Activated naive CD4-positive, alpha-beta T cell treated with Interleukin-2 at 50 U/mL for 16 hours (primary cell): ENCODE data around the gene NONO.
"Not testable (repeated sequence)": the region's sequence is repeated elsewhere in the genome, so short reads cannot be mapped to it uniquely, and the experiment has no call there.

Experiments
- DNase-seq: peaks from one replicate; pipeline ENCODE4 v3.0.0-alpha.2; 2020

Gene NONO

DNA sequence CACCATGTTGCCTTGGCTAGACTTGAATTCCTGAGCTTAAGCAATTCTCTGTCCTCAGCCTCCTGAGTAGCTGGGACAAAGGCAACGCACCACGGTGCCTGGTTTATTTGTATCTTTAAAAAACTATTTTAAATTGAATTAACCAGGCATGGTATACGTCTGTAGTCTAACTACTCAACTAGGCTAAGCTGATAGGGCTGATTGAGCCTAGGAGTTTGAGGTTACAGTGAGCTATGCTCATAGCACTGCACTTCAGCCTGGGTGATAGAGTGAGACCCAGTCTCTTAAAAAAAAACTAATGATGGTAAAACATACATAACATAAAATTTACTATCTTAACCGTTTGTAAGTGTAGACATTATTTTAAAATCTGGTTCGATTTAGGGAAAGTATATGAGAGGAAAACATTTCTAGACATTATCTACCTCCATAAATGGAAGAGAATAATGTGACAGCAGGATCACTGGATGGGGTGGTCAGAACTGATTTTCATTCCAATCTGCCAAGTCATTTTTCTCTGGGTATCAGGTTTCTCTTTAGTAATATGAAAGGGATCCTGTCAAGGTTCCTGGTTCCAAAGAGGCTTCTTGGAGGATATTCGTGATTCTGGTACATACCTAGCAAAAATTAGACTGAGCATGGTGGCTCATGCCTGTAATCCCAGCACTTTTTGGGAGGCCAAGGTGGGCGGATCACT is 9.4 kb downstream of the NONO start:
- DNase-seq, result no peak

- DNase-seq, result no peak
Measured at GRCh38 chrX:71296806-71297205, 13.4 kb downstream of the NONO start.

GRCh38 chrX:71298119-71298518 is 14.7 kb downstream of the NONO start:
- no peak for DNase-seq

DNA sequence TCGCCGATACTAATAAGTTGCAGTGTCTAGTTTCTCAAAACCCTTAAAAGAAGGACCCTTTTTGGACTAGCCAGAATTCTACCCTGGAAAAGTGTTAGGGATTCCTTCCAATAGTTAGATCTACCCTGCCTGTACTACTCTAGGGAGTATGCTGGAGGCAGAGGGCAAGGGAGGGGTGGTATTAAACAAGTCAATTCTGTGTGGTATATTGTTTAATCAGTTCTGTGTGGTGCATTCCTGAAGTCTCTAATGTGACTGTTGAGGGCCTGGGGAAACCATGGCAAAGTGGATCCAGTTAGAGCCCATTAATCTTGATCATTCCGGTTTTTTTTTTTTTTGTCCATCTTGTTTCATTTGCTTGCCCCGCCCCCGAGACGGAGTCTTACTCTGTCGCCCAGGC is 16.6 kb downstream of the NONO start:
- not testable (repeated sequence) for DNase-seq

GRCh38 chrX:71300495-71300894 is 17.1 kb downstream of the NONO start:
- not testable (repeated sequence) for DNase-seq

- DNase-seq, result no peak
Measured at GRCh38 chrX:71301195-71301924, 17.9 kb downstream of the NONO start, which contains the start of gene ITGB1BP2. Gene ITGB1BP2 (plus strand): TSS chrX:71301750. CDS start chrX:71301807, 57 bp downstream.

- no peak for DNase-seq
Measured at GRCh38 chrX:71302461-71303213, 19.2 kb downstream of the NONO start.

- DNase-seq, result no peak
Measured at GRCh38 chrX:71304561-71304960, 21.1 kb downstream of the NONO start.

GRCh38 chrX:71315917-71316316 is 32.5 kb downstream of the NONO start:
- DNase-seq, result no peak

- not testable (repeated sequence) for DNase-seq
Measured at GRCh38 chrX:71316959-71317358, 33.5 kb downstream of the NONO start.

DNA sequence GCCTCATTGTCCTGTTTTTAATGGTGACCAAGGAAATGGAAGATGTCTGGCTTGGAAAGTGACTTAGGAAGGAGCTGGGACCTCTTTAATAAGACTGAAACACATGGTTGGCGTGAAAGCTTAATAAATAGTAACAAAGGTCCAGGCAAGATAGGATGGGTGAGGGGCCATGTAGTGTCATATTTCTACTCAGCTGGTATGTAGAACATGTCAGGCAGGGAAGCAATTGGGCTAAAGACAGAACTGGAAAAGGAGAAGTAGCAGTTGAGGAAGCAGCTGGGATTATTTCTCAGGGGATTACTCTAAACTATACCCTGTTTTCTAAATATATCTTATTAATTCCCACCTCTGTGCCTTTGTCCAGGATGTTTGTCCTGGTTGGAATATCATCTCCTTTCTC is 36.7 kb downstream of the NONO start:
- DNase-seq, result no peak

- no peak for DNase-seq
Measured at GRCh38 chrX:71321731-71322130, 38.3 kb downstream of the NONO start.

- not testable (repeated sequence) for DNase-seq
Measured at GRCh38 chrX:71324452-71324851, 41.0 kb downstream of the NONO start.

DNA sequence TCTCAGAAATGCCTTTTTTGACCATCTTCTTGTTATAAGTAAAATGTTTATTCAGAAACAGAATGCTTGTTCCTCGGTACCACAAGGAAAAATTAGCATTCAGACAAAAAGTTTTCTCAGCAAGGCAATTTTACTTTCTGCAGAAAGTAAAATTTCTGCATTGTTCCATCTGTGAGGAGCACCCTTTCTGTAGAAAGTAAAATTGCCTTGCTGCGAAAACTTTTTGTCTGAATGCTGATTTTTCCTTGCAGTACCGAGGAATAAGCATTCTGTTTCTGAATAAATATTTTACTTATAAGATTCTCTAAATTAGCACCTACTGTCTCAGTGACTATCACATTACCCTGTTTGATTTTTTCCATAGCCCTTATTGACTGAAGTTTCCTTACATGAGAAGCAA is 43.0 kb downstream of the NONO start:
- DNase-seq, result no peak

DNA sequence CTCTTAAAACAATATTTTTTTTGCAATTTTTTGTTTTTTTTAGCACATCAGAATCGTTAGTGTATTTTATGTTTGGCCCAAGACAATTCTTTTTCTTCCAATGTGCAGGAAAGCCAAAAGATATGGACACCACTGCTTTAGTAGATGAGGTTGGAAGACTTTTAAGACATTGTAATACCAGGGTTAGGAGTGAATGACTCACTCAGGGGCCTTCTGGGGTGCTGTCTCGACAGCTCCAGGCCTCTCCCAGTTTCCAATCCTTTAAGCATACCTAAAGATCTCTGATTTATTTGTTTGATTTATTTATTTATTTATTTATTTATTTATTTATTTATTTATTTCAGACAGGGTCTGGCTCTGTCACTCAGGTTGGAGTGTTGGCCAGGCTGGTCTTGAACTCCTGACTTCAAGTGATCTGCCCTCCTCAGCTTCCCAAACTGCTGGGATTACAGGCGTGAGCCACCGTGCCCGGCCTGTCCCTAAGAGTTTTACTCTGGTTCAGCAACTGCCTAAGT is 65.8 kb downstream of the NONO start:
- DNase-seq, result not testable (repeated sequence)

DNA sequence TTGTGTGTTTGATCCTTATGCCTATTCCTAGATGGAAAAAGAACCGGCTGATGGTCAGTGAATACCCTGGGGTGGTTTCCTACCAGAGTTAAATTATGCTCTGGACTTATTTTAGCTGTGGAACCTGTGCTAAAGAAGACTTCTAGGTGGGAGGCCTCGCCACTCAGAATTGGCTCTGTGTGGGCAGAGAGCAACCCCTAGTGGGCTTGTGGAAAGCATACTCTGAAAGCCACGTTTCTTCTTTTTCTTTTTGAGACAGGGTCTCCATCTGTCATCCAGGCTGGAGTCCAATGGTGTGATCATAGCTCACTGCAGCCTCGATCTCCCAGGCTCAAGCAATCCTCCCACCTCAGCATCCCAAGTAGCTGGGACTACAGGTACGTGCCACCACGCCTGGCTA is 66.4 kb downstream of the NONO start:
- not testable (repeated sequence) for DNase-seq
